GM12872 (cell line): ENCODE measurements around the gene PARD3B.

Experiments used
- CTCF ChIP-seq: IDR thresholded peaks from 3 replicates; pipeline ENCODE4 v1.5.1; 2011; ENCODE audit warnings: low read depth, mild to moderate bottlenecking, low read length, moderate library complexity; ENCODE audit not compliant: insufficient read depth

Gene PARD3B

GRCh38 chr2:205511641-205512040 lies 966.4 kb downstream of the PARD3B start:
- no peak for TF ChIP-seq CTCF

DNA sequence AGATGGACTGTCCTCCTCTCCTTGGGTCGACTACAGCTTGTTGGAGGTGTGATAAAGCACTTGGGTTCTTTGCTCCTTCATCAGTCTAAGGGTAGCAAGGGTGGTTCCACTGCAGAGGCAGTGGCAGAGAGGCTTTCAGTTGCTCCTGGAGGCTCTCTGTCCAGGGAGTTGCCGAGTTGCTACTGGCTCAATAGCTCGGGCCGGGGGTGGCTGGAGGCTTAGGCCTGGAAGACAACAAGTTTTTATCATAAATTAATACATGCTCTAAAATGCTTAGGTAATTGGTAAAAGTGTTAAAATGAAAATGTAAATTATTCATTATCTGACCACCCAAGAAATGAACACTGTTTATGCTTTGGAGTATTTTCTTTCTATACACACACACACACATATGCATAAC lies 975.0 kb downstream of the PARD3B start:
- no peak for TF ChIP-seq CTCF

GRCh38 chr2:205524656-205525055 lies 979.4 kb downstream of the PARD3B start:
- no peak for TF ChIP-seq CTCF

DNA sequence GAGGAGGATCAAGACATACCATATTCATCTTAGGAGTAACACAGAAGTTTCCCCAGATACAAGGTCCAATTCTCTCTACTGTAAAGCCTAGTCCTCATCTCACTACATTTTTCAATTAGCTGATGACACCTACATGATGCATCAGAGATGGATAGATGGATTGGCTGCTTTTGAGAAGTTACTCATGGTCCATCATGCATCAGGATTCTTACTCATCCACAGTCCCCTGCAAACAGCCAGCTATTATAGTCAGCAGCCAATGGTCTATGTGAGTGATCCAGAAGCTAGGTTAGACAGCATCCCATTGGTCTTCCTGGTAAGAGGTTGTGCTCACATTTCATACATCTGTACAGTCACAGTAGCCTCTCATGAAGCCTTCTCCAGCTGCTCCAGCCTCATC lies 982.5 kb downstream of the PARD3B start:
- no peak for TF ChIP-seq CTCF

DNA sequence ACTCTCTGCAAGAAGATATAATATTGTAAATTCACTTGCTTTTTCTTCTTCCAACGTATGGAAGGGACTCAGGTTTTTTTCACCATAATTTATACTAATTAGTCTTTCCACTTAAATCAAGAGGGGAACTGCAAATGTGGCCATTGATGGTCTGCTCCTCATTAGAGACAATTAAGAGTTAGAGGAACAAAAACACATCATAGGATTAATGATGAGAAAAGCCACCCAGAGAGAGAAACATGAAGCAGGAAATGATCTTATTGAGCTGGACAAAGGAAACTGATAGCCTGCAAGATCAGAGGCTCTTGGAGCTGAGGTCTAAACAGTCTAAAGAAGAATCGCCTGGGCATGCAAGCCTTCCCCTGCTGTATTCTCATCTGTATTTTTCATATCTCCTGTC lies 985.8 kb downstream of the PARD3B start:
- no peak for TF ChIP-seq CTCF

DNA sequence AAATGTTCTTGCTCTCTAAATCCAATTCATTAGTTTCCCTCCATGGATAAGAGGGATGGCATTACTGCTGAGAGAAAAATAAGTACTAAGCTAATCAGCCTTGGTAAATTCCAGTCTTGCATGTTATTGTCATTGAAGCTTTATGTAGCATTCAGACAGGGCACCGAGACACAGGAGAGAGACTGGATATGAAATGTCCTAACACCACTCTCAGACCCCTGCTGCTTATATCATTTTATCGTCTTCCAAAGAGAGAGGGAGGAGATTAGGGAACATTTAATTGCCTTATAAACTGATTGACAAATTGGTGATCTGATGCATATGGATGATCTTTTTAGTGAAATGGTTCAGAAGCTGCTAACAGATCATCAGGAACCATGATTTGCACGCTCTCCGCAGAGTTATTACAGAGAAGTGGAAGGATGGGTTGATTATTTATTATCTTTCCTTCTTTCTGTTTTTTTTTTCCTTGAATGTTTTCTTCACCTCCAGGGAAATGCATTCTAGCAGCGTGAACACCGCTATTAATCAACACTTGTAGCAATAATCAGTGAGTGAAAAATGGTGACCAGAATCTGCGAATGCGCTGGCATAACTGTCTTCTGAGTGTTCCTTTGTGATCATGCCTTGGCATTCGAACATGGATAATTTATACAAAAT lies 986.3 kb downstream of the PARD3B start:
- no peak for TF ChIP-seq CTCF

DNA sequence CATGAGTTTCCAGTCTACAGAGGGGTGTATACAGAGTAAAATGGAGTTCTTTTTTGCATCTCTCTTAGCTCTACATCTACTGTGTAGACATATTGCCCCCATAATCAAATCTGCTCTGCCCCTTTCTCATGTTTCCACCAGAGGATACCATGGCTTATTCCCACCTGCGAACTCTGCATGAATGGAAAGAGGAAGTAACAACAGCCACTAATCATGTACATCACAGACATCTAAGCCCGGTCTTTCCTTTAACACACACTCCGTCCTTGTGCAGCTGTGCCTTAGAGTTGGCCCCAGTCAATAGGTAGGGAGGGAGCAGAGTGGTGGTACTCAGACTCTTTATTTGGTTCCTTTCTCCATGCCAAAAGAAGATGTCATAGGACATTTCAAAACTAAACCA lies 989.7 kb downstream of the PARD3B start:
- no peak for TF ChIP-seq CTCF
